GM13977 (cell line): ENCODE data around the gene SLC35F6.
"Not testable (repeated sequence)": the region's sequence is repeated elsewhere in the genome, so short reads cannot be mapped to it uniquely, and the experiment has no call there.

ENCODE experiments used
- DNase-seq: peaks from one replicate; pipeline ENCODE4 v3.0.0; 2012; ENCODE audit warnings: low spot score
- in situ Hi-C: fragments of 300-500 bp; cut with MboI; formaldehyde crosslinking; loops from one replicate; pipeline ENCODE4 v1.12.0; 2022; ENCODE audit warnings: low sequenced_read_pairs, low pct_unique_long_range_greater_than_20kb, mixed read lengths, inconsistent platforms; ENCODE audit not compliant: unreplicated experiment
- TF ChIP-seq, protein P1 (sequence below): IDR thresholded peaks from 2 replicates; pipeline ENCODE4 v1.5.1; 2012; ENCODE audit warnings: mild to moderate bottlenecking, control low read depth; ENCODE audit not compliant: insufficient read depth; ENCODE audit errors: extremely low read depth, missing control alignments

SLC35F6 gene

GRCh38 chr2:26756337-26756736 lies 7.7 kb upstream of the SLC35F6 start:
- in situ Hi-C loops, result no loop called here

DNA sequence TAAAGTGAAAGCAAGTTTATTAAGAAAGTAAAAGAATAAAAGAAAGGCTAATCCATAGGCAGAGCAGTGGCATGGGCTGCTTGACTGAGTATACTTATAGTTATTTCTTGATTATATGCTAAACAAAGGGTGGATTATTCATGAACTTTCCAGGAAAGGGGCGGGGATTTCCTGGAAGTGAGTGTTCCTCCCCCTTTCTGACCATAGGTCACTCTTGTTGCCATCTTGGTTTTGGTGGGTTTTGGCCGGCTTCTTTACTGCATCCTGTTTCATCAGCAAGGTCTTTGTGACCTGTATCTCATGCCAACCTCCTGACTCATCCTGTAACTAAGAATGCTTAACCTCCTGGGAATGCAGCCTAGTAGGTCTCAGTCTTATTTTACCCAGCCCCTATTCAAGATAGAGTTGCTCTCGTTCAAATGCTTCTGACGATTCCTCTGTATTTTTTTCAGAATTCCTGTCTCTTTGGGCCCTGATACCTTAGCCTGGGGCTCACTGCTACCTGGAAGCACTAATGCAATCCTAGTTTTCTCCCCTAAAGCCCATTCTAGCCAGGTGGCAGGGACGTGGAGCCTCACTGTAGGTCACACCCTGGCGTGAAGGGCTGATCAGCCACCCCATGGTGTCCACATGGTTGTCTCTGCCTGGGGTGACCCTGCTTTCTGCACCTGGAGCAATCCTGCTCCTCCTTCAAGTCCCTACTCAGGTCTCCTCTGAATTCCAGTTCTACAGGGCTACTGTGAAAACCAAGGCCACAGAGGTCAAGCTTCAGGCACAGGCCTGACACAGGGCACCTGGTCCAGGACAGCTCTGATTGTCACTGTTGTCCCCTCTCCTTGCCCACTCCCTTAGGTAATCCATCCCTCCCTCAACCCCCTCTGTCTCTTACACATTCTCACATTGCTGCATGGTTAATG lies 6.0 kb upstream of the SLC35F6 start:
- DNase-seq, result no peak
- in situ Hi-C loops, result no loop called here
- TF ChIP-seq, protein P1, sequence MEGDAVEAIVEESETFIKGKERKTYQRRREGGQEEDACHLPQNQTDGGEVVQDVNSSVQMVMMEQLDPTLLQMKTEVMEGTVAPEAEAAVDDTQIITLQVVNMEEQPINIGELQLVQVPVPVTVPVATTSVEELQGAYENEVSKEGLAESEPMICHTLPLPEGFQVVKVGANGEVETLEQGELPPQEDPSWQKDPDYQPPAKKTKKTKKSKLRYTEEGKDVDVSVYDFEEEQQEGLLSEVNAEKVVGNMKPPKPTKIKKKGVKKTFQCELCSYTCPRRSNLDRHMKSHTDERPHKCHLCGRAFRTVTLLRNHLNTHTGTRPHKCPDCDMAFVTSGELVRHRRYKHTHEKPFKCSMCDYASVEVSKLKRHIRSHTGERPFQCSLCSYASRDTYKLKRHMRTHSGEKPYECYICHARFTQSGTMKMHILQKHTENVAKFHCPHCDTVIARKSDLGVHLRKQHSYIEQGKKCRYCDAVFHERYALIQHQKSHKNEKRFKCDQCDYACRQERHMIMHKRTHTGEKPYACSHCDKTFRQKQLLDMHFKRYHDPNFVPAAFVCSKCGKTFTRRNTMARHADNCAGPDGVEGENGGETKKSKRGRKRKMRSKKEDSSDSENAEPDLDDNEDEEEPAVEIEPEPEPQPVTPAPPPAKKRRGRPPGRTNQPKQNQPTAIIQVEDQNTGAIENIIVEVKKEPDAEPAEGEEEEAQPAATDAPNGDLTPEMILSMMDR, result no peak

More at GRCh38 chr2:26756337-26756736, 7.7 kb upstream of the SLC35F6 start:
- no peak for DNase-seq
- TF ChIP-seq, protein P1, result no peak

- in situ Hi-C loops, result no loop called here
- no peak for DNase-seq
These were observed 5.2 kb upstream of the SLC35F6 start for GRCh38 chr2:26758790-26759321.

GRCh38 chr2:26759845-26760244 lies 4.2 kb upstream of the SLC35F6 start:
- in situ Hi-C loops, result no loop called here
- no peak for DNase-seq
- TF ChIP-seq, protein P1, result no peak

More at GRCh38 chr2:26758790-26759321, 5.2 kb upstream of the SLC35F6 start:
- TF ChIP-seq, protein P1, result no peak

GRCh38 chr2:26760991-26761390 lies 3.1 kb upstream of the SLC35F6 start:
- DNase-seq, in situ Hi-C loops: not testable (repeated sequence)

- TF ChIP-seq, protein P1, result no peak
- in situ Hi-C loops, result no loop called here
- no peak for DNase-seq
These were observed 1.1 kb upstream of the SLC35F6 start for GRCh38 chr2:26763019-26763418.

- TF ChIP-seq, protein P1, result no peak
- in situ Hi-C loops, result no loop called here
- no peak for DNase-seq
These were observed 822 bp downstream of the SLC35F6 start for GRCh38 chr2:26764906-26765305.
